Measurements from ENCODE around the gene ACTR5. TPM values are rescaled to one million over a fixed set of nuclear protein-coding genes. Genes with fewer than 3 reads are reported as not detected.

ACTR5 gene
- polyA plus RNA-seq, 1 donor from 2014 or later = 23.3 TPM

DNA sequence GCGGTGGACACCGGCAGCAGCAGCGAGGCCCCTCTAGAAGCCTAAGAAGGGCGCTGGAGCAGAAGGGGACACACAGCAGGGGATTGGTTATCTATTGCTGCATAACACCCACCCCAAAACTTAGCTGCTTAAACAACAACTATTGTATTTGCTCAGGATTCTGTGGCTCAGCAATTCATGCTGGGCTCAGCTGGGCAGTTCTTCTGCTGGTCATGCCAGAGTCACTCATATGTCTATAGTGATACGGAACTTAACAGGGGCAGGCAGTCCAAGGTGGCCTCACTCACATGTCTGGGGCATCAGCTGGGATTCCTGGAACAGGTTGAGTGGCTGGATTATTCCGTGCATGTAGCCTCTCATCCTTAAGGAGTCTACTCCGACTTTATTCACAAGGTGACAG is 39.6 kb downstream of the ACTR5 start:
- Histone ChIP-seq H3K4me3 (ENCODE audit: low read length) (no peak overlapping the region), H3K27me3 (ENCODE audit: insufficient read depth, low read depth, low read length) (no peaks in the 10 kb centered on the region), H3K9me2 (ENCODE audit: insufficient read depth, low read length) (no peaks in the 10 kb centered on the region), H3K79me2 (replicated peaks; ENCODE audit: insufficient read depth, low read length) (no peaks in the 10 kb centered on the region), H3K36me3 (ENCODE audit: insufficient read depth, low read length) (no peaks in the 10 kb centered on the region), H2AFZ (ENCODE audit: low read depth, low read length) (no peak overlapping the region), H3F3A (ENCODE audit: insufficient read depth, low read length, poor library complexity, severe bottlenecking) (no peaks in the 10 kb centered on the region), H3K27ac (ENCODE audit: low read length) (no peak overlapping the region), H3K4me2 (ENCODE audit: low read length) (no peak overlapping the region), H3K9ac (ENCODE audit: low read length) (no peak overlapping the region), H4K20me1 (ENCODE audit: insufficient read depth) (no peaks in the 10 kb centered on the region), H3K9me3 (ENCODE audit: low read length) (no peaks in the 10 kb centered on the region)
- TF ChIP-seq EP300 (conservative IDR thresholded peaks at IDR 0.05; ENCODE audit: poor library complexity, severe bottlenecking) (no peak), EZH2 (IDR thresholded peaks at IDR 0.05; ENCODE audit: borderline replicate concordance, insufficient read depth, low read length, poor library complexity, severe bottlenecking) (no peak), RAD21 (conservative IDR thresholded peaks at IDR 0.05) (no peak), POLR2AphosphoS5 (IDR thresholded peaks at IDR 0.05) (no peak), MXI1 (conservative IDR thresholded peaks at IDR 0.05; ENCODE audit: poor library complexity, severe bottlenecking) (no peak), TAF1 (IDR thresholded peaks at IDR 0.05; ENCODE audit: low read depth) (no peak), SMC3 (conservative IDR thresholded peaks at IDR 0.05; ENCODE audit: poor library complexity) (no peak)
- TF ChIP-seq, protein P1, sequence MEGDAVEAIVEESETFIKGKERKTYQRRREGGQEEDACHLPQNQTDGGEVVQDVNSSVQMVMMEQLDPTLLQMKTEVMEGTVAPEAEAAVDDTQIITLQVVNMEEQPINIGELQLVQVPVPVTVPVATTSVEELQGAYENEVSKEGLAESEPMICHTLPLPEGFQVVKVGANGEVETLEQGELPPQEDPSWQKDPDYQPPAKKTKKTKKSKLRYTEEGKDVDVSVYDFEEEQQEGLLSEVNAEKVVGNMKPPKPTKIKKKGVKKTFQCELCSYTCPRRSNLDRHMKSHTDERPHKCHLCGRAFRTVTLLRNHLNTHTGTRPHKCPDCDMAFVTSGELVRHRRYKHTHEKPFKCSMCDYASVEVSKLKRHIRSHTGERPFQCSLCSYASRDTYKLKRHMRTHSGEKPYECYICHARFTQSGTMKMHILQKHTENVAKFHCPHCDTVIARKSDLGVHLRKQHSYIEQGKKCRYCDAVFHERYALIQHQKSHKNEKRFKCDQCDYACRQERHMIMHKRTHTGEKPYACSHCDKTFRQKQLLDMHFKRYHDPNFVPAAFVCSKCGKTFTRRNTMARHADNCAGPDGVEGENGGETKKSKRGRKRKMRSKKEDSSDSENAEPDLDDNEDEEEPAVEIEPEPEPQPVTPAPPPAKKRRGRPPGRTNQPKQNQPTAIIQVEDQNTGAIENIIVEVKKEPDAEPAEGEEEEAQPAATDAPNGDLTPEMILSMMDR (IDR thresholded peaks at IDR 0.05; ENCODE audit: poor library complexity, severe bottlenecking) = no peak
- TF ChIP-seq, protein P2, sequence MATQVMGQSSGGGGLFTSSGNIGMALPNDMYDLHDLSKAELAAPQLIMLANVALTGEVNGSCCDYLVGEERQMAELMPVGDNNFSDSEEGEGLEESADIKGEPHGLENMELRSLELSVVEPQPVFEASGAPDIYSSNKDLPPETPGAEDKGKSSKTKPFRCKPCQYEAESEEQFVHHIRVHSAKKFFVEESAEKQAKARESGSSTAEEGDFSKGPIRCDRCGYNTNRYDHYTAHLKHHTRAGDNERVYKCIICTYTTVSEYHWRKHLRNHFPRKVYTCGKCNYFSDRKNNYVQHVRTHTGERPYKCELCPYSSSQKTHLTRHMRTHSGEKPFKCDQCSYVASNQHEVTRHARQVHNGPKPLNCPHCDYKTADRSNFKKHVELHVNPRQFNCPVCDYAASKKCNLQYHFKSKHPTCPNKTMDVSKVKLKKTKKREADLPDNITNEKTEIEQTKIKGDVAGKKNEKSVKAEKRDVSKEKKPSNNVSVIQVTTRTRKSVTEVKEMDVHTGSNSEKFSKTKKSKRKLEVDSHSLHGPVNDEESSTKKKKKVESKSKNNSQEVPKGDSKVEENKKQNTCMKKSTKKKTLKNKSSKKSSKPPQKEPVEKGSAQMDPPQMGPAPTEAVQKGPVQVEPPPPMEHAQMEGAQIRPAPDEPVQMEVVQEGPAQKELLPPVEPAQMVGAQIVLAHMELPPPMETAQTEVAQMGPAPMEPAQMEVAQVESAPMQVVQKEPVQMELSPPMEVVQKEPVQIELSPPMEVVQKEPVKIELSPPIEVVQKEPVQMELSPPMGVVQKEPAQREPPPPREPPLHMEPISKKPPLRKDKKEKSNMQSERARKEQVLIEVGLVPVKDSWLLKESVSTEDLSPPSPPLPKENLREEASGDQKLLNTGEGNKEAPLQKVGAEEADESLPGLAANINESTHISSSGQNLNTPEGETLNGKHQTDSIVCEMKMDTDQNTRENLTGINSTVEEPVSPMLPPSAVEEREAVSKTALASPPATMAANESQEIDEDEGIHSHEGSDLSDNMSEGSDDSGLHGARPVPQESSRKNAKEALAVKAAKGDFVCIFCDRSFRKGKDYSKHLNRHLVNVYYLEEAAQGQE (IDR thresholded peaks at IDR 0.05; ENCODE audit: borderline replicate concordance) = no peak

DNA sequence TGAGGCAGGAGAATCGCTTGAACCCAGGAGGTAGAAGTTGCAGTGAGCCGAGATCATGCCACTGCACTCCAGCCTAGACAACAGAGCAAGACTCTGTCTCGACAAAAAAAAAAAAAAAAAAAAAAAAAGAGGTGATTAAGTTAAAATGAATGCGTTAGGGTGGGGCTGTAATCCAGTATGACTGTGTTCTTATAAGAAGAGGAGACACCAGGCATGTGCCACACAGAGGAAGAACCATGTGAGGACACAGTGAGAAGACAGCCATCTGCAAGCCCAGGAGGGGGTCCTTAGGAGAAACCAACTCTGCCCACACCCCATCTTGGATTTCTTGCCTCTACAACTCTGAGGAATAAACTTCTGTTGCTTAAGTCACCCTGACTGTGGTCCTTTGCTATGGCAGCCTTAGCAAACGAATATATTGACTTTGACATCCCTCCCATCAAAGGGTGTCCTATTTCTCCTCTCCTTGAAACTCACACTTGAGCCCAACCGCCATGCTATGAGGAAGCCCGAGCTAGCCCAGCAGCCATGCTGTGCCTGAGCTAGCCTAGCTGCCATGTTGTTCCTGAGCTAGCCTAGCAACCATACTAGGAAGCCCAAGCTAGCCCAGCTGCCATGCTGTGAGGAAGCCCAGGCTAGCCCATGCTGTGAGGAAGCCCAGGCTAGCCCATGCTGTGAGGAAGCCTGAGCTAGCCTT is 41.4 kb downstream of the ACTR5 start:
- Histone ChIP-seq H3K9ac (ENCODE audit: low read length) (no peak overlapping the region), H3K79me2 (replicated peaks; ENCODE audit: insufficient read depth, low read length) (no peaks in the 10 kb centered on the region), H3K4me3 (ENCODE audit: low read length) (no peak overlapping the region), H3K9me3 (ENCODE audit: low read length) (no peaks in the 10 kb centered on the region), H3K4me2 (ENCODE audit: low read length) (no peak overlapping the region), H3K27ac (ENCODE audit: low read length) (no peak overlapping the region), H3K27me3 (ENCODE audit: insufficient read depth, low read depth, low read length) (no peaks in the 10 kb centered on the region), H3K9me2 (ENCODE audit: insufficient read depth, low read length) (no peaks in the 10 kb centered on the region), H3K36me3 (ENCODE audit: insufficient read depth, low read length) (no peaks in the 10 kb centered on the region), H2AFZ (ENCODE audit: low read depth, low read length) (no peak overlapping the region), H4K20me1 (ENCODE audit: insufficient read depth) (no peaks in the 10 kb centered on the region), H3F3A (ENCODE audit: insufficient read depth, low read length, poor library complexity, severe bottlenecking) (no peaks in the 10 kb centered on the region)
- no peak for TF ChIP-seq EP300 (conservative IDR thresholded peaks at IDR 0.05; ENCODE audit: poor library complexity, severe bottlenecking)
- no peak for TF ChIP-seq MXI1 (conservative IDR thresholded peaks at IDR 0.05; ENCODE audit: poor library complexity, severe bottlenecking)

All from neural cell (in vitro differentiated cells).